Measurements from ENCODE around the gene GYPC. TPM values are rescaled to one million over a fixed set of nuclear protein-coding genes. Genes with fewer than 3 reads are reported as not detected.

GYPC gene
- polyA plus RNA-seq, 2 of the 4 experiments (the other 2 are of a cell fraction): not detected

DNA sequence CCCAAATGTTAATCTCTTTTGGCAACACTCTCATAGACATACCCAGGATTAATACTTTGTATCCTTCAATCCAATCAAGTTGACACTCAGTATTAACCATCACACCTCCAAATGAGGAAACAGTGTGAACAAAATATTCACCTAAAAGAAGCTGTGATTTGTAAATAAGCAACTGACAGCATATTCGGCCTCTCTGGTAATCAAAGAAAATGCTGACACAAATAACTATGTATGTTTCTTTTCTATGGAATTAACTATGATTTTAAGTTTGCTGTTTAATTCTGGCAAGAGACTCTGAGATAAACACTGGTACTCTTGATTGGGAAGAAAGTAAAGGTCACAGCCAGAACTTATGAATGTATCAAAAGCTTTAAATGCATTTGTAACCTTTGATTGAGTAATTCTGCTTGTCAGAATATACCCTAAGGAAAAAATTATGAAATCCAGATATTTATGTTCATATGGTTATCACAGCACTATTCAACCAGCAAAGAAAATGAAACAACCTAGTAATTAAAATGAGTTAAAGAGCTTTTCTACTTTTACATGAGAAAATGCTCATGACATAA, 3.6 kb upstream of the GYPC start:
- TF ChIP-seq KDM1A (IDR thresholded peaks at IDR 0.05; ENCODE audit: low read depth): no peak
- no peak for TF ChIP-seq HDAC2 (IDR thresholded peaks at IDR 0.05)
- TF ChIP-seq MAFK (IDR thresholded peaks at IDR 0.05; ENCODE audit: partially characterized antibody): no peak
- TF ChIP-seq ZC3H11A (IDR thresholded peaks at IDR 0.05): no peak
- CTCF ChIA-PET: no interaction called here
- Histone ChIP-seq H3K4me3 (no peak overlapping the region), H3K27ac (no peak overlapping the region), H3K4me2 (no peak overlapping the region), H3K4me1 (no peaks in the 10 kb centered on the region), H3K9me3 (no peaks in the 10 kb centered on the region)
- FAIRE-seq (no peak), DNase-seq (ENCODE audit: low read depth in 1 of 2, low spot score in 1 of 2) (no peak), ATAC-seq (no peak)
- WGBS (ENCODE audit: missing lambda C conversion rate): 0% methylated on average over 1 of the region's 1 CpG
- POLR2A ChIA-PET: no interaction called here

GRCh38 chr2:126653109-126653508, 2.8 kb upstream of the GYPC start:
- 13% methylated on average over 4 of the region's 4 CpGs for WGBS (ENCODE audit: missing lambda C conversion rate)
- Histone ChIP-seq H3K4me1 (no peaks in the 10 kb centered on the region), H3K9me3 (no peaks in the 10 kb centered on the region), H3K4me3 (no peak overlapping the region), H3K27ac (no peak overlapping the region), H3K4me2 (no peak overlapping the region)
- ChIA-PET POLR2A (no interaction called here), CTCF (no interaction called here)
- TF ChIP-seq PHF8 (IDR thresholded peaks at IDR 0.05; ENCODE audit: borderline replicate concordance, low read depth): no peak
- TF ChIP-seq FOSL2 (IDR thresholded peaks at IDR 0.05): no peak
- no peak for TF ChIP-seq FOSL2 (CRISPR knock-in tag; IDR thresholded peaks at IDR 0.05)
- DNase-seq (ENCODE audit: low read depth in 1 of 2, low spot score in 1 of 2) (no peak), ATAC-seq (no peak), FAIRE-seq (no peak)

DNA sequence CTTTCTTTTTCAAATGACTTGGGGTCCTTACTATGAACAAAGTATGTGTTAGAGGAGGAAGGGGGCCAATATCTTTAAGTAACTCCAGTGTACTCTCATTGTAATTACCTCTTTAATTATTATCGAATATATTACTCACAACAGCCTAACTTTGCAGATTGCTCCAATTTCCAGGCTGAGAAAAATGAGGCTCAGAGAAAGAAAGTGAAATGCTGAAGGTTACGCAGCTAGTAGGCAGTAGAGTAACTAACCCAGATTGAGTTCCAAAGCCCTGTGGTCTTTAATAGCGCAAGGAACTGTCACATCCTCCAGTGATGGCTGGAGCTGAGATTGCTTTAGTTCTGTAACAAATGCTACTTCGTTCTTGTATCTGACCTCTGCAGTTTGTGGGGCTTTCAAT, 2.2 kb upstream of the GYPC start:
- DNase-seq (ENCODE audit: low read depth in 1 of 2, low spot score in 1 of 2) (no peak), FAIRE-seq (no peak), ATAC-seq (no peak)
- no peak overlapping the region for H3K4me3 ChIP-seq
- H3K4me1 ChIP-seq: no peaks in the 10 kb centered on the region
- WGBS (ENCODE audit: missing lambda C conversion rate): 21% methylated on average over 4 of the region's 4 CpGs
- ChIA-PET CTCF (no interaction called here), POLR2A (no interaction called here)
- TF ChIP-seq, protein P1, sequence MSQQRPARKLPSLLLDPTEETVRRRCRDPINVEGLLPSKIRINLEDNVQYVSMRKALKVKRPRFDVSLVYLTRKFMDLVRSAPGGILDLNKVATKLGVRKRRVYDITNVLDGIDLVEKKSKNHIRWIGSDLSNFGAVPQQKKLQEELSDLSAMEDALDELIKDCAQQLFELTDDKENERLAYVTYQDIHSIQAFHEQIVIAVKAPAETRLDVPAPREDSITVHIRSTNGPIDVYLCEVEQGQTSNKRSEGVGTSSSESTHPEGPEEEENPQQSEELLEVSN (IDR thresholded peaks at IDR 0.05; ENCODE audit: borderline replicate concordance, low read depth): no peak
- TF ChIP-seq CBX2 (IDR thresholded peaks at IDR 0.05; ENCODE audit: borderline replicate concordance, low read depth) (no peak), MAZ (IDR thresholded peaks at IDR 0.05; ENCODE audit: borderline replicate concordance, low read depth, low read length) (no peak), MYC (IDR thresholded peaks at IDR 0.05; ENCODE audit: borderline replicate concordance, low read length) (no peak), KDM5A (IDR thresholded peaks at IDR 0.05) (no peak), HDAC2 (IDR thresholded peaks at IDR 0.05) (no peak), MAFK (IDR thresholded peaks at IDR 0.05; ENCODE audit: partially characterized antibody) (no peak), HOXB5 (CRISPR knock-in tag; IDR thresholded peaks at IDR 0.05) (no peak), SMC3 (IDR thresholded peaks at IDR 0.05) (no peak), GATA3 (IDR thresholded peaks at IDR 0.05; ENCODE audit: borderline replicate concordance) (no peak), CEBPB (IDR thresholded peaks at IDR 0.05) (no peak), HOXB13 (CRISPR knock-in tag; IDR thresholded peaks at IDR 0.05; ENCODE audit: low read depth) (no peak), EHF (CRISPR knock-in tag; IDR thresholded peaks at IDR 0.05) (no peak), NFE2L2 (conservative IDR thresholded peaks at IDR 0.05; ENCODE audit: low read length) (no peak), CBX8 (IDR thresholded peaks at IDR 0.05) (no peak), FOSB (CRISPR knock-in tag; IDR thresholded peaks at IDR 0.05) (no peak), CHD2 (IDR thresholded peaks at IDR 0.05; ENCODE audit: low read length, partially characterized antibody) (no peak)
- TF ChIP-seq, protein P2, sequence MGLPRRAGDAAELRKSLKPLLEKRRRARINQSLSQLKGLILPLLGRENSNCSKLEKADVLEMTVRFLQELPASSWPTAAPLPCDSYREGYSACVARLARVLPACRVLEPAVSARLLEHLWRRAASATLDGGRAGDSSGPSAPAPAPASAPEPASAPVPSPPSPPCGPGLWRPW (IDR thresholded peaks at IDR 0.05): no peak
- TF ChIP-seq, protein P3, sequence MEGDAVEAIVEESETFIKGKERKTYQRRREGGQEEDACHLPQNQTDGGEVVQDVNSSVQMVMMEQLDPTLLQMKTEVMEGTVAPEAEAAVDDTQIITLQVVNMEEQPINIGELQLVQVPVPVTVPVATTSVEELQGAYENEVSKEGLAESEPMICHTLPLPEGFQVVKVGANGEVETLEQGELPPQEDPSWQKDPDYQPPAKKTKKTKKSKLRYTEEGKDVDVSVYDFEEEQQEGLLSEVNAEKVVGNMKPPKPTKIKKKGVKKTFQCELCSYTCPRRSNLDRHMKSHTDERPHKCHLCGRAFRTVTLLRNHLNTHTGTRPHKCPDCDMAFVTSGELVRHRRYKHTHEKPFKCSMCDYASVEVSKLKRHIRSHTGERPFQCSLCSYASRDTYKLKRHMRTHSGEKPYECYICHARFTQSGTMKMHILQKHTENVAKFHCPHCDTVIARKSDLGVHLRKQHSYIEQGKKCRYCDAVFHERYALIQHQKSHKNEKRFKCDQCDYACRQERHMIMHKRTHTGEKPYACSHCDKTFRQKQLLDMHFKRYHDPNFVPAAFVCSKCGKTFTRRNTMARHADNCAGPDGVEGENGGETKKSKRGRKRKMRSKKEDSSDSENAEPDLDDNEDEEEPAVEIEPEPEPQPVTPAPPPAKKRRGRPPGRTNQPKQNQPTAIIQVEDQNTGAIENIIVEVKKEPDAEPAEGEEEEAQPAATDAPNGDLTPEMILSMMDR (IDR thresholded peaks at IDR 0.05): no peak
- TF ChIP-seq, protein P4, sequence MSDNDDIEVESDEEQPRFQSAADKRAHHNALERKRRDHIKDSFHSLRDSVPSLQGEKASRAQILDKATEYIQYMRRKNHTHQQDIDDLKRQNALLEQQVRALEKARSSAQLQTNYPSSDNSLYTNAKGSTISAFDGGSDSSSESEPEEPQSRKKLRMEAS (IDR thresholded peaks at IDR 0.05): no peak
- H3K4me2 ChIP-seq: no peak overlapping the region
- H3K9me3 ChIP-seq: no peaks in the 10 kb centered on the region
- no peak overlapping the region for H3K27ac ChIP-seq

All from A549 (cell line).